Stimulated activated CD4-positive, alpha-beta T cell treated with anti-CD3 and anti-CD28 coated beads, Interleukin-12 subunit alpha, Interleukin-12 subunit beta, amount 100 ng/mL, for 24 hours (primary cell): ENCODE data around the gene NLRC3.

Experiments used
- DNase-seq, 2 experiments: peaks; one replicate each; pipeline ENCODE4 v3.0.0-alpha.2; 2020; ENCODE audit warnings: low read depth in 2 of 2

The NLRC3 gene

DNA sequence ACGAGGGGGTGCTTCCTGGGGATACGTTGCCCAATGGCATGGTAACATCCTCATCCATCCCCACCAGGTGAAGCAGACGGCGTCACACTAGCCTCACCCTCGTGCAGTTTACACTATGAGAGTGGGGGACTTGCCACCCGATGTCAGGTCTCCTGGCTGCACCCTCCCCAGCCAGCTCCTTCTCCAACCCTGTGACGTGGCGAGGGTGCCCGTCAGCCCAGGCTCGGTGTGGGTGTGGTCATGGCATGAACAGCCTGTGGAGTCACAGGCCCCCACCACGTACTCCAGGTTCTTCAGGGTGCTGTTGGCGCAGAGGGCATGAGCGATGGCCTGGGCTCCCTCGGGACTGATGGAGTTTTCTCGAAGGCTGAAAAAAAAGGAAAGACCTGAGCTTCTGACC is 28.3 kb downstream of the NLRC3 start:
- no peak for DNase-seq

DNA sequence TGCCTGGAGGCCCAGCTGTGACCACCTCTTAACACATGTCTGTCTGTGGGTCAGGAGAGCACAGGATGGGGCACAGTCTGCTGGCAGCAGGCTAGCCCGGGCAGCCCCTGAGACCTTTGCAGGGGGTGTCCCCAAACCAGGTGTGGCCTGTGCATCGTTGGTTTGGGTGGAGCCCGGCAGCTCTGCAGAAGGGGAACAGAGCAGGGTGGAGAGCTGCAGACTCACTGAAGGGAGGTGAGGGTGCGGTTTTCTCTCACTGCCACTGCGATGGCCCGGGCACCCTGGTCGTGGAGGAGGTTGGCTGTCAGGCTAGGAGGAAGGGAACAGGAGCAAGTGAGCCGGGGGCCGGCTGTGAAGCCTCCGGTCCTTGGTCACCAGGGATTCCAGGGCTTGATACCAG is 28.8 kb downstream of the NLRC3 start:
- no peak for DNase-seq

DNA sequence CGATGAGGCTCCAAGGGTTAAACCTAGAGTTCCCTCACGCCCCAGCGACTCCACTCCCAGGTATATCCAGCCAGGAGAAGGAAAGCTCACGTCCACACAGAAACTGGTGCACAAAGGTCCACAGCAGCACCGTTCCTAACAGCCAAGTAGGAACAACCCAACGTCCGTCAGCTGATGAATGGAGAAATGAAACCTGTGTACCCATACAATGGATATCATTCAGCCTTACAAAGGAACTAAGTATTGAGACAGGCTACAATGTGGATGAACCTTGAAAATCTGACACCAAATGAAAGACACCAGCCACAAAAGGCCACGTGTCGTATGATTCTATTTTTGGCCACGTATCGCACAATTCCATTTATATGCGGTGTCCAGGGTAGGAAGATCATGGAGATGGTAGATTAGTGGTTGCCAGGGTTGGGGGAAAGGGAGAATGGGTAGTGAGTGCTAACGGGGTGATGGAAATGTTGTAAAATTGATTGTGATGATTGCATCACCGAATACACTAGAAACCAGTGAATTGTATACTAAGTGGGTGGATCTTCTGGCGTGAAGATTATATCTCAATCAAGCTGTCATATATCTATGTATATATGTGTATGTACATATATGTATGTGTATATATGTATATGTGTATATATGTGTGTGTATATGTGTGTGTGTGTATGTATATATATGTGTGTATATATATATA is 30.1 kb downstream of the NLRC3 start:
- no peak for DNase-seq

DNA sequence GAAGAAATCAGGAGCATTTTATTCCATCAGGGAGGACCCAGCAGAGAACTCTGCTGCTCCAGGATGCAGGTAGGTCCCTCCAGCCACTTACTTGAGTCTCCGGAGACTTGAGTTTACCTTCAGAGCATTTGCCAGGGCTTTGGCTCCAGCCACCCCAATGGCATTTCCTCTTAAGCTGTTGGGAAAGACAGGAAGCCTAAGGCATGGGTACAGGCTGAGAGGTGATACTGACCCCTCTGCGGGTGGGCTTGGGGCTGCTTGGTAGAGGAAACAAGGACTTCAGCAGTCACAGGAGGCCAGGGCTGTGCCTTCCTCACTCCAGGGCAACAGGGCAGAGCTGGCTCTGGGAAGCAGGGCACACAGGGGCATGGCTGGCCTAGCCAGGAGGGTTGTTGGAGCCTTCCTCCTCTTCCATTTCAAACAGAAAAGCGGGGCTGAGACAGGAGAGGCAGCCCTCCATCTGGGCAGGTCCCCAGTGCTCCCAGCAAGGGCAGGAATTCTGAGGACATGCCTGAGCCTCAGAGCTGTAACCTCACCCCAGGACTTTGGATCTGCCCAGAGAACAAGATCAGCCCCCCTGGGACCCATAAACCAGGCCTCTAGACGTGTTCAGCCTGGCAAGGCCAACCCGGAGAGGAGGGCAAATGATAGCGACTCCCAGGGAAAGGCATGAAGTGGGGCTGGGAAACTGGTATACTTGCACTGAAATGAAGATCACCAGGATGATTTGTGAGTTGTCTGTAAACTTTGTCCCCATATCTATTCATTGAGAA is 34.4 kb downstream of the NLRC3 start:
- no peak for DNase-seq

DNA sequence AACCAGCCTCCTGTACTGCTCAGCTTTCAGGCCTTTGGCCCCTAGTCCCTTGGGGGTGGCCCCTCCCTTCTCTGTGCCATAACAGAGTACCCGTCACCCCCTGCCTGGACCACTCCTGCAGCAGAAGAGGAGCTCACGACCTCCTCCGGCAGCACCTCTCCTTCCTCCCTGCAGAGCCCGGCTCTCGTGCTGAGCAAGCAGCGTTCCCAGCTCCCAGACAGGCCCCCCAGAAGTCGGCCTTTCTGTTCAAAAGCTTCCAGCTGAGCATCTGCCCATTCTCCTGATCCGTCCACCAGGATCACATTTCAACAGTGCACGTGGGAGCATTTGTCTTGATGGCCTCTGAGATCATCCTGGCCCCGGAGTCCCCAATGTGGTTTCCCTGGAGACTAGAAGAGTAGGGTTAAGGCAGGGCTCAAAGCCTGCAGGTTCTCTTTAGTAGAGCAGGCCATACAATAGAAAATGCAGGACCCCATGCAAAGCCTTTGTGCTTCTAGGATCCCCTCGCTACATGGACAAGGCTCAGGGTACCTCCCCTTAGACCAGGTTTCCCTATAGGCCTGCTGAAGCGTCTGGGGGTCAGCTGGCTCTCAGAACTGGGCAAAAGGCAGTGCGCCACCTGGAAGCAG is 35.6 kb downstream of the NLRC3 start:
- no peak for DNase-seq

- DNase-seq, result no peak
These were observed 39.0 kb downstream of the NLRC3 start for GRCh38 chr16:3538222-3538621.

GRCh38 chr16:3536851-3537250 is 40.4 kb downstream of the NLRC3 start:
- no peak for DNase-seq

GRCh38 chr16:3536271-3536731 is 40.9 kb downstream of the NLRC3 start:
- DNase-seq, result no peak

- DNase-seq, result no peak
These were observed 43.1 kb downstream of the NLRC3 start for GRCh38 chr16:3534126-3534525.

DNA sequence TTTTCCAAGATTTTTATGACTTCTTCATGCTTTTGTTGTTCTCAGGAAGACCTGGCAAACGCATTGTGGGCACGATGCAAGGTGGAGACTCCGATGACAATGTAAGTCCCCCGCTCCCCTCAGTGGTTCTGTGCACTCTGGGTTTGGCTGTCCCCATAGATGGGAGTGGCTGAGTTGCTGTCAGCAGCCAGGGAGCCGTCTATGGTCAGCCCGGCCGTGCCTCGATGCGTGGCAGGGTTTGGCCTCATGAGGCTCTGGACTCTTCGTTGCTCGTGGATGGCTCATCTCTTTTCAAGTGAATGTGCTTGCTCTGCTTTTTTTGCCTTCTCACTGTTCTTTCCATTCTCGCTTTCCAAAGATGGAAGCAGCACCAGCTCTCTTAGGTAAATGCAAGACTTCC is 44.5 kb downstream of the NLRC3 start:
- no peak for DNase-seq

DNA sequence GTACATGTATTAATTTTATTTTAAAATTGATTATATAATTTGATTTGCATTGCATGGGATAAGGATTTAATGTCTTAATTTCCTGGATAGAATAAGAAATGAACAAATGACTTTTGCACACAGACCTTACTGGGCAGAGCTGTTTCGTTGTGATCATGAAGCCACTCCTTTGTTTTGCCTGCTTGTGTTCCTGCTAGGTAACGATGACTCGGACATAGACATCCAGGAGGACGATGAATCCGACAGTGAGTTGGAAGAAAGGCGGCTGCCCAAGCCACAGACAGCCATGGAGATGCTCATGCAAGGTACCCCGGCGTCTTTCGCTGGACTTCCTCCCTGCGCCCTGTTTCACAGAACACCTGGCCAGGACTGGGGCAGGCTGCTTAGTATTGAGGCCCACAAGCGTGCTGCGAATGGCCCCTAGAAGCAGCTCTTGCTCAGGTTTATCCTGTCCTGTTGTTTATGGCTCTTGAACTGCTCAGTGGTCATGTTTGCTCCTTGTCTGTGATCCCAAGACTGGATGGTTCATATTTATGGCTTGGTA is 46.8 kb downstream of the NLRC3 start:
- DNase-seq, result no peak

- DNase-seq, result no peak
These were observed 48.0 kb downstream of the NLRC3 start for GRCh38 chr16:3529175-3529574.

GRCh38 chr16:3528406-3528805 is 48.8 kb downstream of the NLRC3 start:
- DNase-seq, result no peak

- DNase-seq, result peak; percentile 26 to 55
These were observed 49.9 kb downstream of the NLRC3 start for GRCh38 chr16:3527216-3527829.

DNA sequence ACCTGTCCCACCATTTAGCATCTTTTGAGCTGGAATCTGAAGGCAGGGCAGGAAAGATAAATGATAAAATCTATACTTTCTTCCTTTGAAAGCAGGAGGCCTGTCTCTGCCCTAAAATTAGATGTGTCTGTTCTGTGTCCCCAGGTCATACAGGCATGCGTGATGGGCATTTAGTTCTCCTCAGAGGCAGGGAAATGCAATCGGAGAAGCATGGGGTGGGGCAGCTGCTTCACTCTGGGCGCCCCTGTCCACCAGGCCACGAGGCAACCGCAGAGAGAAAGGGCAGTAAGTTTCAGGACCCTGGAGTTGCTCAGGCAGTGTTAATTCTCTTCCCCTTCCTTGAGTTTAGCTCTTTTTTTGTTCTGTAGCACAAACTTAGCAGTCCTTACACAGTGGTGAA is 51.3 kb downstream of the NLRC3 start:
- no peak for DNase-seq

- no peak for DNase-seq
These were observed 53.9 kb downstream of the NLRC3 start for GRCh38 chr16:3523281-3523680.

- no peak for DNase-seq
These were observed 56.4 kb downstream of the NLRC3 start for GRCh38 chr16:3520841-3521240.

DNA sequence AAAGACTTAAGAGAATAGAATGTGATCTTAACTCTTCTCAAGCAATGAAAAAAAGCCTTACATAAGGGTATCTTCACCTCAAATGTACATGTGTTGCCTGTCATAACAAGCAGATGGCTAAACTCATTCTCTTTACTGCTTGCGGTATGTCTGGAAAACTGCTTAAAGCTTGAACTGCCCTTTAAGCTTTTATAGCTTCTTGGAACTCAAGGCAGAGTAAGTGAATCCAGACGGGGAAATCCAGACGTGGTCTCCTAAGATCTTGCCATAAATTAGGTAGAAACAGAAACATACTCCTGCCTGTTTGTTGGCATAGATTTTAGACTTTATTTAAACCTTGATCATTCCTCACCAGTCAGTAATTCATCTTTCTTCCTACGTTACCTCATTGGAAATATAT is 56.8 kb downstream of the NLRC3 start:
- DNase-seq, result no peak

DNA sequence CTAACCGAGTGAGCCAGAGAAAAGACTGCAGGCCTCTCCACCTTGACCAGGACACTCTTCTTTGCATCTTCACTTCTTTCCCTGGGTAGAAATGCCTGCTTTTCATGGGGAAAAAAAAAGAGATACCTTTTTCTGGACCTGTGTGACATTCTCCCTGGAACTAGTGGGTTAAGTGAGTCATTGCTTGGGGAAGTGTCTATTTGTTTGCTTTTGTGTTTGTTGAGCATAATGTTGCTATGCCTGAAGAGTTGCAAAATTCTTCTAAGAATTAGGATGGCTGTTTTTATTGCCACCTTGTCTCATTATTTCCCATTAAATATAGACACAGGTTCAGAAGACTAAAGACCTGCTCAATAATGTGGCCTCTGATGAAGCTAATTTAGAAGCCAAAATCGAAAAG is 57.6 kb downstream of the NLRC3 start:
- DNase-seq, result no peak

DNA sequence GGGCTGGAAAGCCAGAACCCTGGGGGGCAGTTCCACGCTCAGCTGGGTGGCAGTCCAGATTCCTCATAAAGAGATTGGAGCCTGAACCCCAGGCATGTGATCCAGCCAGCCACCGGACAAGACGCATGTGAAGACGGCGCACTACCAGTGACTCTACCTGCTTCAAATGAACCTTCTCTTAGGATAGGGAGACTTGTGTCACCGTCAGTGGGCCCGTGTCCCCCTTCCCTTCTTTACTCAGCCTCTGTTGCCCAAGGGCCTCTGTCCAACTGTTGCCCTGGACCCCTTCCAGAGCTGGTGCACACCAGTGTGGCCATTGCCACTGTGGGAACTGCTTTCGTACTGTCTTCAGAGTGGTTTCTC is 58.2 kb downstream of the NLRC3 start:
- no peak for DNase-seq

DNA sequence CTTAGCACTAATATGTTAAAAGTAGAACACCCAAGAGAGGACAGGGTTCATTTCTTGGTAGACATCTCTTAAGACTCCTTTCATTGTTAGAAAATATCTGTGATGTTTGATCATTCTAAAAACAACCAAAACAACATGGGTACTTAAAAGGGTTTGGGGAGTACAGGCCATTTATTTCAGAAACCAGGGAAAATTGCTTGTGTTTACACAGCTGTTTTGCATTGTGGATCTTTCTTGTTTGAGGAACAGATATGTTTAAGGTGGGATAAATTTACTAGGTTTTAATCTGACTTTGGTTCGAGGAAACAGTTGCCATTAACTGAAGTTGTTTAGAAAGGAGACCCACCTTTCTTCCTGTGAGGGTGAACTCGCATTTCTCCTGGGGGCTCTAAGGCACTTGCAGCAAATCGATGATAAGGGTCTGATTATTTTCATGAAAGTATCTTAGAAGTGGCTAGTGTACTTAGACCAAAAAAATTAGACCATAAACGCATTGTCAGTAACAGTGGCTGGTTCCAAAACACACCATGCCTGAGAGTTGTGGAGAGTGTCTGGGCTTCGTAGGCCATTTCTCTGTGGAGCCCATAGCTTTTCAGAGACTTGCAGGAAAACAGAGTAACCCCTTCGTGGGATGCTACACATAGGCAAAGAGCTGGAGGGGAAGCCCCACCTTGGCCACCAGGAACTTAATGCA is 58.8 kb downstream of the NLRC3 start:
- no peak for DNase-seq

DNA sequence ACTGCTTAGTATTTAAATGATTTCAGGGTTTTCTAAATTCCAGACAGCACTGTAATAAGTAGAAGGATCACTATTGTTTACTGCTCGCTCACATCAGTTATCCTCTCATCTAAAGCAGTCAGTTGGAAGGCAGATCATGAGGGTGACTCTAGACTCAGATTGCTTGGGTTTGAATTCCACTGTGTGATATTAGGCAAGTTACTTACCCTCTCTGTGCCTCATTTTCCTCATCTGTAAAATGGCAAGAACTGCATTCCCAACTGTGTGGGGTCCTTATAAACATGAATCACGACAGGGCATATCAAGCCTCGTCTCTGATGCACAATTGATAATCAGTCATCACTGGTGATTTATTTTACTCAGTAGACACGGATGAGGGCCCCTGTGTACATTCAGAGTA is 61.3 kb downstream of the NLRC3 start:
- no peak for DNase-seq
